Glomerular visceral epithelial cell (primary cell): ENCODE data around the gene UACA.
"Not testable (repeated sequence)": the region's sequence is repeated elsewhere in the genome, so short reads cannot be mapped to it uniquely, and the experiment has no call there.

Experiments used
- DNase-seq: peaks from one replicate; pipeline ENCODE4 v3.0.0-alpha.2; 2016; ENCODE audit errors: extremely low spot score

Gene UACA

DNA sequence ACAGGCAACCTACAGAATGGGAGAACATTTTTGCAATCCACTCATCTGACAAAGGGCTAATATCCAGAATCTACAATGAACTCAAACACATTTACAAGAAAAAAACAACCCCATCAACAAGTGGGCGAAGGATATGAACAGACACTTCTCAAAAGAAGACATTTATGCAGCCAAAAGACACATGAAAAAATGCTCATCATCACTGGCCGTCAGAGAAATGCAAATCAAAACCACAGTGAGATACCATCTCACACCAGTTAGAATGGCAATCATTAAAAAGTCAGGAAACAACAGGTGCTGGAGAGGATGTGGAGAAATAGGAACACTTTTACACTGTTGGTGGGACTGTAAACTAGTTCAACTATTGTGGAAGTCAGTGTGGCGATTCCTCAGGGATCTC is 100.3 kb downstream of the UACA start:
- DNase-seq, result not testable (repeated sequence)

DNA sequence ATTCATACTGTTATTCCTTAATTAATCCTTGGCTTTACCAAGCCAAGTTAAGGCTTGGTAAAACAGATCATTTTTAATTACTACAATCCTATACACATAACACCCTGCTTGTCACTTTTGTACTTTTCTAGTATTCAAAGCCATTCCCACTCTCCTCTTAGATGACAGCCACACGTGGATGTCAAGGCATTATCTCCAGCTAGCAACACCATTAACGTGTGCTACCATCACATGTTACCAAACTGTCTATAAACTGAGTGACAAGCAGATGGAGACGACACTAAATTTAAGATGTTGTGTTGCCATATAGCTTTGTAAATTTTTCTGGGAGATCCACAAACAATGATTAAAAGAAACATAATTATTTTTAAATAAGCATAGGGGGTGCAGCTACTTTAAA is 103.7 kb downstream of the UACA start:
- DNase-seq, result no peak

DNA sequence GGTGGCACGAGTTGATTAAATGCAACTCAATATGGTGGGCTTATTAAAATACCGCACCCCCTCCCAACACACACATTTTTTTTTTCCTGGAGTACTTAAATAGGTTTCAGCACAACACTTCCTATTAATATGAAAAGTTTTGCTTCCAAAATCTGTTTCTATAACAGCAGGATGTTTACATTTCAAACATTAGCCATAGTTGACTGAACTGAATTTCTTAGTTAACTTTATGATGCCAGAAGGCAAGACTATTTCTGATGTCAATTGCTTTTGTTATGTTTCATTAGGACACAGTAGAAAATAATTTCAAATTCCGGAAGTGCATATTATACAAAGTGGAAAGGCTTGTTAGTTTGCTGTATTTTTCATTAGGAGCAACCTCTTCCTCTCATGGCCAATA is 104.7 kb downstream of the UACA start:
- no peak for DNase-seq

DNA sequence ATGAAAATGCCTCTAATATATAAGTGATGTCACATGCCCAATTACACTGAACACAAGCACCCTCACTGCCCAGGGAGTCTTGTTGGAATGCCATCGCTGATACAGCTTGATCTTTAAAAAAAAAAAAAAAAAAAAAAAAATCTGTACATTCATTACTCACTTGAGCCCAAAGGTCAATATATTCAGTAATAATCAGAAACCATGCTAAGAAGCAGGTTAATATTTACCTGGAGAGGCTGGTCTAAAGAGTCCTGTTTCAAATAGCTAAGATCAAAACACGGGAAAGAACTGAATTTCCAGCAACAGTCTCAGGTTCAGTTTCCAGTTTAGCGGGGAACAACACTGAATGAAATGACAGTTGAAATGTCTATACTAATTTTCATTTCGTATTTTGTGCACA is 109.9 kb downstream of the UACA start:
- no peak for DNase-seq

GRCh38 chr15:70652341-70652740 is 111.0 kb downstream of the UACA start:
- DNase-seq, result no peak

DNA sequence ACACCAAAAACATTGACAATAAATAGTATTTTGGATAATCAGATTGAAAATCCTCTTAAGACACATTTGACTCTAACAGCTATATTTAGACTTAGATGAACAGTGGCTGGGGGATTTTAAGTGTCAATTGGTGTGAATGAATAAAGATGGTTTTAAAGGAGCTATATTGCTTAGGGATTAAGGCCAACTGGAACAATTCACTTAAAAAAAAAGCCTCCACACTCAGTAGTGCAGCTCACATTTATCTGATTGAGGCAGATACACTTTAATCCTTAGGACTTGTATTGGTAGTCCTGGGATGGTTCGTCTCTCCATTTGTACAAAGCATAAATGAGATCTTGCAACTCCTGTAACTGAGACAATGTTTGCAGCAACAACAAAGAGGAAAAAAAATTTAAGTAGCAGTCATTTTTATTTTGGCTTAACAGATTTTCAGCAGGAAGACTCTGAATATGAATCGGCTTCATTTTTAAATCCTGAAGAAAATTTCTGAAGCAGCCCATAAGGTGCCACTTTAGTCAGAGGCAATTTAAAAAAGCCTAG is 112.0 kb downstream of the UACA start:
- no peak for DNase-seq

DNA sequence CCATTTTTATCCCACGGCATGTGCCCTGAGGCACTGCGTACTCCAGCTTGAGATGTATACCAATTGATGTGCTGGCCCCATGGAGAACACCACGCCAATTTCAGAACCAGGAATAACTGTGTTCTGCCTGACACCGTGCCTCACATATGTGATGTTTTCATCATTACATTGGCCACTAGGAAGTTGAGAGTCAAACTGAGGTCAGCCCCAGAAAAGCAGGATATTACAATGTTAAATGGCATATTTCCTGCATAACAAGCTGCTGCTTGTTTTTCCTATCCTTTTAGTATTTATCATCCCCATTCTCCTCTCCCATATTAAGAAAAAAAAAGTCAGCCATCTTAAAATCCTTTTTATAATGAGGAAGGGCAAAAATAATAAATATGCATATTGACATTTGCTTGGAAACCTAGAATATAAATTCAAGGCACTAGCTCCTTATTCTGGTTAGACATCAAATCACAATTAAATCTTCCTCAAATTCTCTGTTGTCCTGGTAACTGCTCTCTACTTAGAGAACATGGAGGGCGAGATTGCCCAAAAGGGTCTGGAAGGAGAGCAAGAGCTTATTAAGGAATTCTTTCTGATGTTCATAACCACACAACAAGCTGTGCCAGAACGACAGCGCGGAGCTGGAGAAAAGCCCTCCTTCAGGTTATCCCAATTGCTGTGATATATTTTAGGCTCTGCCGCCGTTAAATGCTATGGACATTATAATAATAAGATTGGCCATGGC is 112.6 kb downstream of the UACA start:
- DNase-seq, result no peak

DNA sequence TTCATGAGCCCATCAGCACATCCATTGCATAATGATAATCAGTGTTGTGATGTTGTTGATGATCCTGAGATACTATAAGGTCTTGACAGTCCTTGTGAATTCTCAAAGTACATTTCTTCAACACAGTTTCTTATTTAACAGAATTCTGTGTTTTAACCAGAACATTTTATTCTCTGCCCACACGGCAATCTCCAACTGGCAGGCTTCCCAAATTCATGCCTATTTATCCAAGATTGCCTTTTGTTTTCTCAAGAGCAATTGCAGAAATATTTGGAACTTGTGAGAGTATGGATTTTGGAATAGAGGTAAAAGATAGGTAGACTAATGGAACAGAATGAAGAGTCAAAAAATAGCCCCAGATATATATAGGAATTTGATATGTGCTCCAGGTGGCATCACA is 116.0 kb downstream of the UACA start:
- no peak for DNase-seq

GRCh38 chr15:70646169-70646568 is 117.2 kb downstream of the UACA start:
- no peak for DNase-seq

DNA sequence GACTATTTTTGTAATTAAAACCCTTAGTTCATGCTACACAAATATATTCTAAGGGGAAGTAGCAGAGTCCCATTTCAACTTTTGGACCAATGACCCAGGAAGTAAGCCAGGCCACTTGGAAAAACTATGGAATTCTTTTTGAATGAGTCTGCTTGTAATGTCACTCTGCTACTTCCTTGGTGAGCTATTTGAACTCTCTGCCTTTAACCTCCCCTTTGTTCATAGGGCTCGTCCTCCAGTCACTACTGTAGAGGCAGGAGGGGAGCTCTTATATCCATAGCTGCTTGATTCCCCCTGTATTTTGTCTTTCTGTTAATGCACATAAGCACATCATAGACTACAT is 119.6 kb downstream of the UACA start:
- peak; percentile 33 for DNase-seq

- no peak for DNase-seq
Observed at GRCh38 chr15:70643106-70643782, 120.1 kb downstream of the UACA start.

DNA sequence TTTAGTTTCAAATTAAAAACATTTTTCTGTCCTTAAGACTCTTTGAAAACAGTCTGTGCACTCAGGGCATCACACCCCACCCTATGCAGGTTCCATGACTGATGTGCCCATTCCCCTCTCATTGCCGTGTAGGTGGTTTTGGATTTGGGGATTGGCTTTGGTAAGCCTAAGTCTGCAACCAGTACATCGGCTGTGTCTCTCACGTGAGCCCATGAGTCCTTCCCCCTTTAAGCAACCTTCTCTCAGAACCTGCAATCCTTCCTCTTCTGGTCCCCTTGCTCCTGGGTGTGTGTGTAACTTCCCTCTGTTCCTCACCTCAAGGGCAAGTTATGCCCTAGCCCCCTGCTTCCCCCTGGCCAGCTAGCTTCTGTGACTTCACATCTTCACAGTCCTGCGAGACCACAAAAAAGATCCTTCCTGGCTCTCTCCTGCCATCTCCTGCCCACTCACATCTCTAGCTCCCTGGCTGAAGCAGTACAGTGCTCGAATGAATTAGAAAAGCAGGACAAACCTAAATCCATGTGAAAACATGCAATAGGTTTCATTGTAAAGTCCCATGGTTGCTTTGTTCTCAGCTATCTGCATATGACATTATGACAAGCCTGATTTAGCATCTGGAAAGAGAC is 126.7 kb downstream of the UACA start:
- peak; percentile 30 for DNase-seq

GRCh38 chr15:70635895-70636294 is 127.5 kb downstream of the UACA start:
- DNase-seq, result no peak

GRCh38 chr15:70633991-70634390 is 129.4 kb downstream of the UACA start:
- no peak for DNase-seq

DNA sequence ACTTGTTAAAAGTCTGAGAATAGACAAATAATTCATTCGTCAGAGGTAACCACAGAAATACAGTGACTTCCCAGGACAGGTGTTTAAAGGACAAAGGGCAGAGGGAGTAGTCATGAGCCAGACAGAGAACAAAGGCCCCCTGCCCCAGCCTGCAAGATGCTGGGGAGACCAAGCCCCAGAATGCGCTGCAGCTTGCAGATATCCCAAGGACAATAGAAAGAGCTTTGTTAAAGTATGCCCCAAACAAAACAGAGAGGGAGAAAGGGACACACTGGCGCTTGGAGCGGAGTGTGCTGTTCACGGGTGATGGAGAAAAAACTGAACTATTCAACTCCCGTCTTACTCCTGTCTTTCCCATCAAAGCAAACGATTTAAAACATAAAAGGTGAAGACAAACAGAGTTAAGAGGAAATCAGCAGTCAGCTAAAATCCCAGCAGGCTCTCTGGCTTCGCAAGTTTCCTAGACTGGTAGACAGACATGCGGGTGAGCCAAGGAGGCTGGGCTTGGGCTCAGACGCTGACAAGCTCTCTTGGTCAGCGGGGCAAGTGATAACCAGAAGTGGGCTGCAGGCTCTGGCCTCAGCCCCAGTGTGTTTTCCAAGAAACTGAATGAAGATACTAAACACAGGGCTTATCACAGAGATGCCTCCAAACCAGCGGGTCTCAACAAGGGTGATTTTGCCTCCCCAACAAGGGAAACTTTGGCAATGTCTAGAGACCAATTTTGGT is 130.1 kb downstream of the UACA start:
- no peak for DNase-seq

DNA sequence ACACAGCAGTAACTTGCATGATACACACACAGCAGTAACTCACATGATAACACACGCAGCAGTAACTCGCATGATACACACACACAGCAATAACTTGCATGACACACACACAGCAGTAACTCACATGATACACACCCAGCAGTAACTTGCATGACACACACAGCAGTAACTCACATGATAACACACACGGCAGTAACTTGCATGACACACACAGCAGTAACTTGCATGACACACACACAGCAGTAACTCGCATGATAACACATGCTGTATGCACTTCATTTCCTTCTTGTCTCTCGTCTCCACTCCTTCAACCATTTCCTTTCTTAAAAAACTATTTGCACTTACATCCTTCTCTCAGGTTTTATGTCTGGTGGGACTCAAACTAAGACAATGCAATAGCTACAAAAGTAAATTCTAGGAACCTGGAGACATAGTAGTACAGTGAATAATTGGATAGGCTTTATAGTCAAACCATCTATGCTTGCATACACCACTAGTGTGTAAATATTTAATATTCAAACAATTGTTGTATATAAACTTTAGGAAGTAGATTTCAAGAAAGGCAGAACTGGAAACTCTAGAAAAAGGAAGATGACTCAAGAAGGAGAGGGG is 130.8 kb downstream of the UACA start:
- no peak for DNase-seq

DNA sequence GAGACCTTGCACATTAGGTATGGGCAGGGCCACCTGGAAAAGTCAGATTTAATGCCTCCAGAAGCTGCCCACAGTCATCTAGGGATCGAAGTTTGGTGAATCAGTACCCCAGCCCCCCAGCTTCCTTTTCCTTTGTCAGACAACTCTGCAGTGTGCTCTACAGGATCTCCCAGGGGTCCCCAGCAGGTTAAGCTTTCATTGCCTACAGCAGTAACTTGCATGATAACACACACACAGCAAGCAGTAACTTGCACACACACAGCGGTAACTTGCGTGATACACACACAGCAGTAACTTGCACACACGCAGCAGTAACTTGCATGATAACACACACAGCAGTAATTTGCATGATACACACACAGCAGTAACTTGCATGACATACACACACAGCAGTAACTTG is 131.3 kb downstream of the UACA start:
- DNase-seq, result no peak

- DNase-seq, result no peak
Observed at GRCh38 chr15:70629735-70630273, 133.6 kb downstream of the UACA start.

DNA sequence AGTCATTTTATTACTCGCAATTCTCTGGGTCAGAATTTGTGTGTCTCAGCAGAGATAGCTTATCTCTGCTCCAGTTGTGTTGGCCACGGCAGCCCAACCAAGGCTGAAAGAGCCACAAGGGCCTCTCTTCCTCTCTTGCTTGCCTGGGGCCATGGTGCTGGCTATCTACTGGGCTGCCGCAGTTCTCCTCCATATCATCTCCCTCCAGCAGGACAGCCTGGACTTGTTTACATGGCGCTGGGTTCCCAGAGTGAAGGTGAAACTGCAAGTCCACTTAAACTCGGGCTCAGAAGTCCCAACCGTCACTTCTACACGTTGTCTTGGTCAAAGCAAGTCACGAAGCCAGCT is 134.8 kb downstream of the UACA start:
- no peak for DNase-seq

GRCh38 chr15:70627734-70628548 is 135.4 kb downstream of the UACA start:
- peak; percentile 26 for DNase-seq

GRCh38 chr15:70627322-70627721 is 136.0 kb downstream of the UACA start:
- DNase-seq, result no peak
